KMS-11 (cell line): Measurements from ENCODE around the gene ANKRD63.

Experiments used
- H2AFZ ChIP-seq: fragments of 200-600 bp; sonication (generic); 2 replicates; pipeline ENCODE4 v1.6.1; 2016; ENCODE audit warnings: antibody characterized with exemption, mixed run types, low read depth
- H3K27ac ChIP-seq: fragments of 200-600 bp; sonication (generic); 2 replicates; pipeline ENCODE4 v1.6.1; 2016; ENCODE audit warnings: mild to moderate bottlenecking, mixed run types
- H3K27me3 ChIP-seq: fragments of 200-600 bp; sonication (generic); 2 replicates; pipeline ENCODE4 v1.6.1; 2017; ENCODE audit warnings: mild to moderate bottlenecking, low read depth, mixed run types, moderate library complexity; ENCODE audit not compliant: insufficient read depth
- H3K36me3 ChIP-seq: fragments of 200-600 bp; sonication (generic); 2 replicates; pipeline ENCODE4 v1.6.1; 2017; ENCODE audit warnings: mild to moderate bottlenecking, mixed run types; ENCODE audit not compliant: insufficient read depth
- H3K4me1 ChIP-seq: fragments of 200-600 bp; sonication (generic); 2 replicates; pipeline ENCODE4 v1.6.1; 2016; ENCODE audit warnings: mild to moderate bottlenecking, low read depth, mixed run types; ENCODE audit not compliant: poor library complexity, severe bottlenecking
- H3K4me2 ChIP-seq: fragments of 200-600 bp; sonication (generic); 2 replicates; pipeline ENCODE4 v1.7.0; 2016; ENCODE audit warnings: mild to moderate bottlenecking, mixed run types
- H3K4me3 ChIP-seq: fragments of 200-600 bp; sonication (generic); IDR thresholded peaks from 2 replicates; pipeline ENCODE4 v1.6.1; 2017; ENCODE audit warnings: low read depth, low read length, mixed read lengths; ENCODE audit not compliant: insufficient read depth
- H3K79me2 ChIP-seq: fragments of 200-600 bp; sonication (generic); 2 replicates; pipeline ENCODE4 v1.6.1; 2016; ENCODE audit warnings: low read depth, mixed run types; ENCODE audit not compliant: insufficient read depth
- H3K9ac ChIP-seq: fragments of 200-600 bp; sonication (generic); 2 replicates; pipeline ENCODE4 v1.6.1; 2016; ENCODE audit warnings: mild to moderate bottlenecking, mixed run types
- H4K20me1 ChIP-seq: fragments of 200-600 bp; sonication (generic); 2 replicates; pipeline ENCODE4 v1.6.1; 2016; ENCODE audit warnings: mild to moderate bottlenecking, mixed run types; ENCODE audit not compliant: insufficient read depth
- TF ChIP-seq, protein P1 (sequence below): fragments of 200-600 bp; sonication (generic); conservative IDR thresholded peaks from 2 replicates; pipeline ENCODE4 v1.6.1; 2017; ENCODE audit warnings: low read depth, mild to moderate bottlenecking, antibody characterized with exemption, low read length, moderate library complexity, mixed read lengths

ANKRD63 gene

DNA sequence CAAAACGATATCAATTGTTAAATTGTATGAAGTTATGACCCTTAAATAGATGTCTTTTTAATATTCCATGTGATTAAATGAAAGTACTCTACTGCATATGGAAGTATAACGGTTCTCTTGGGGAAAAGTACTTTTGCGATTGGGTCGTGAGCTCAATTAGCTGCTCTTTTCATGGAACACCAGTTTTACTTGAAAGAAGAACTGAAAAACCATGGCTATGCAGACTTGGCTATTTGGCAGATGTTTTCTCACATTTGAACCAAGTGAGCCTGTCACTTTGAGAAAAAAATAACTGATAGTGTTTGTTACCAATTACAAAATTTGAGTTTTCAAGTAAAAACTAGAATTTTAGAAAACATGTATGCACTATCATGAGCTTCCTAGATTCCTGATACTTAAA lies 34.7 kb upstream of the ANKRD63 start:
- no peak overlapping the region for H3K27ac ChIP-seq
- H3K36me3 ChIP-seq: no peaks in the 10 kb centered on the region
- no peaks in the 10 kb centered on the region for H4K20me1 ChIP-seq
- H3K4me2 ChIP-seq: no peak overlapping the region
- H3K9ac ChIP-seq: no peak overlapping the region
- no peaks in the 10 kb centered on the region for H3K27me3 ChIP-seq
- H3K79me2 ChIP-seq: no peaks in the 10 kb centered on the region
- H3K4me3 ChIP-seq: no peak overlapping the region
- H2AFZ ChIP-seq: no peak overlapping the region
- H3K4me1 ChIP-seq: peaks cover 7% of the 10 kb centered on the region
- TF ChIP-seq, protein P1, sequence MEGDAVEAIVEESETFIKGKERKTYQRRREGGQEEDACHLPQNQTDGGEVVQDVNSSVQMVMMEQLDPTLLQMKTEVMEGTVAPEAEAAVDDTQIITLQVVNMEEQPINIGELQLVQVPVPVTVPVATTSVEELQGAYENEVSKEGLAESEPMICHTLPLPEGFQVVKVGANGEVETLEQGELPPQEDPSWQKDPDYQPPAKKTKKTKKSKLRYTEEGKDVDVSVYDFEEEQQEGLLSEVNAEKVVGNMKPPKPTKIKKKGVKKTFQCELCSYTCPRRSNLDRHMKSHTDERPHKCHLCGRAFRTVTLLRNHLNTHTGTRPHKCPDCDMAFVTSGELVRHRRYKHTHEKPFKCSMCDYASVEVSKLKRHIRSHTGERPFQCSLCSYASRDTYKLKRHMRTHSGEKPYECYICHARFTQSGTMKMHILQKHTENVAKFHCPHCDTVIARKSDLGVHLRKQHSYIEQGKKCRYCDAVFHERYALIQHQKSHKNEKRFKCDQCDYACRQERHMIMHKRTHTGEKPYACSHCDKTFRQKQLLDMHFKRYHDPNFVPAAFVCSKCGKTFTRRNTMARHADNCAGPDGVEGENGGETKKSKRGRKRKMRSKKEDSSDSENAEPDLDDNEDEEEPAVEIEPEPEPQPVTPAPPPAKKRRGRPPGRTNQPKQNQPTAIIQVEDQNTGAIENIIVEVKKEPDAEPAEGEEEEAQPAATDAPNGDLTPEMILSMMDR: no peak

DNA sequence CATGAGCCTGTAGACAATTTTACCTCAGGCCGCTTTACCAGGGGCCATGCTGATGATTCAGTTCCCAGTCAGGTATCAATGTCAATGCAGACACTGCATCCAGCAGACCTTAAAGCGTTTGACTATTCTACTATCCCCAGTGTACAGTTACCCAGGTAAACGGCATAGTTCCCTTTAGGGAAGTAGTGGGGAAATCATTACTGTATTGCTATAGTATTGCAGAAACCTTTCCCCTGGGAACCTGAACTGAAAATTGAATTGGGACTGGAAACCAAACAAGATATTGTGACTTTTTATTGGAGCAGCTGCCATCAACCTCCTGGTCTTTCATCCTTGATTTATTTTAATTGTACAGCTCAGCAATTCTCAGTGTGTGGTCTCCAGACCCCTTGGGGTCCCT lies 34.1 kb upstream of the ANKRD63 start:
- H3K4me2 ChIP-seq: no peak overlapping the region
- TF ChIP-seq, protein P1: no peak
- H3K4me1 ChIP-seq: peaks cover 7% of the 10 kb centered on the region
- H3K79me2 ChIP-seq: no peaks in the 10 kb centered on the region
- no peak overlapping the region for H2AFZ ChIP-seq
- no peaks in the 10 kb centered on the region for H4K20me1 ChIP-seq
- no peaks in the 10 kb centered on the region for H3K27me3 ChIP-seq
- no peak overlapping the region for H3K9ac ChIP-seq
- H3K27ac ChIP-seq: no peak overlapping the region
- H3K36me3 ChIP-seq: no peaks in the 10 kb centered on the region
- no peak overlapping the region for H3K4me3 ChIP-seq

GRCh38 chr15:40314723-40315276 lies 31.9 kb upstream of the ANKRD63 start:
- no peak overlapping the region for H3K9ac ChIP-seq
- H2AFZ ChIP-seq: no peak overlapping the region
- no peaks in the 10 kb centered on the region for H3K27me3 ChIP-seq
- H3K4me3 ChIP-seq: no peak overlapping the region
- no peak overlapping the region for H3K4me2 ChIP-seq
- H4K20me1 ChIP-seq: no peaks in the 10 kb centered on the region
- no peak overlapping the region for H3K27ac ChIP-seq
- TF ChIP-seq, protein P1: no peak
- H3K4me1 ChIP-seq: no peaks in the 10 kb centered on the region
- H3K79me2 ChIP-seq: no peaks in the 10 kb centered on the region
- H3K36me3 ChIP-seq: no peaks in the 10 kb centered on the region

DNA sequence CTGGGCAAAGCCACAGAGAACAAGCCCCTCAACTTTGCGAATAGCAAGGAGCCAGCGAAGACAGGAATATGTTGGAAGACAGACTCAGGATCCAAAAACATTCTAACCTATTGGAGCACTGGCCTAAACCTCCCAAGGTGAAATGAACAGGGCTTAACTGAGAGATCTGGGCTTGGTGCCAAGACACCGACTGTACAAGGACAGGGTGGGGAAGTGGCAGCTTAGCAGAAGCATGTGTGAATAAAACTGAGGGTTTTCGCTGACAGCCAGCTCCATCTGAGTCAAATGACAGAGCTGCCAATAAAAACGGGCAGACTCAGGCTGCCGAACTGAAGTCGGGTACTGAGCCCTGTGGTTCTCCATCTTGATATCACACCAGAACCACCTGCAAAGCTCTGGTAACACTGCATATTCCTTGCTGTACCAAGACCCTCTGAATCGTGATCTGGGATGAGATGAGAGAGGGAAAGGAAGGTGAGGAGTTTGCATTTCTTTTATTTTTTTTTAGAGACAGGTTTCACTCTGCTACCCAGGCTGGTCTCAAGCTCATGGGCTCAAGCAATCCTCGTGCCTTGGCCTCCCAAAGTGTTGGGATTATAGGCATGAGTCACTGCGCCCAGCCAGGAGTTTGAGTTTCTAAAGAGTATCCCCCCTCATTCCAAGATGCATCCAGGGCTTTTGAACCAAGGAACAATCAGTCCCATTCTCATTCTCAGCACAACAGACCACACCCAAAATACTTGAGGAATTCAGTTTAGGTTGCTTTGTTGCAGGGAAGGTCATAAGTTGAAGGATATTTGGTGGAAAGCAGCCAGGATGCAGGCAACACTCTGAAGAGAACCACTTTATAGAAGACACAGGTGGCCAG lies 30.9 kb upstream of the ANKRD63 start:
- H3K4me1 ChIP-seq: no peaks in the 10 kb centered on the region
- no peak overlapping the region for H3K4me3 ChIP-seq
- H3K9ac ChIP-seq: no peak overlapping the region
- no peak overlapping the region for H3K4me2 ChIP-seq
- no peak overlapping the region for H3K27ac ChIP-seq
- no peaks in the 10 kb centered on the region for H4K20me1 ChIP-seq
- H3K79me2 ChIP-seq: no peaks in the 10 kb centered on the region
- H3K36me3 ChIP-seq: no peaks in the 10 kb centered on the region
- TF ChIP-seq, protein P1: no peak
- no peak overlapping the region for H2AFZ ChIP-seq
- no peaks in the 10 kb centered on the region for H3K27me3 ChIP-seq
